Thyroid gland (tissue), 4 donors: ENCODE results near the gene KRTAP23-1.

ENCODE experiments used
- POLR2A ChIP-seq, 2 donors: fragments of 450-650 bp; IDR thresholded peaks; one replicate each; pipeline ENCODE4 v1.6.1; 2017; ENCODE audit warnings: antibody characterized with exemption in 2 of 2, mild to moderate bottlenecking in 2 of 2, moderate library complexity in 1 of 2
- TF ChIP-seq, protein P1 (sequence below), 6 experiments: fragments of 200-600 bp in 3 of 6; fragments of 450-650 bp in 3 of 6; sonication (generic) in 3 of 6; IDR thresholded peaks; one replicate each; pipeline ENCODE4 v1.5.1; 2016 to 2019; ENCODE audit warnings: antibody characterized with exemption in 6 of 6, mild to moderate bottlenecking in 2 of 6, inconsistent platforms in 1 of 6, moderate library complexity in 1 of 6

DNA sequence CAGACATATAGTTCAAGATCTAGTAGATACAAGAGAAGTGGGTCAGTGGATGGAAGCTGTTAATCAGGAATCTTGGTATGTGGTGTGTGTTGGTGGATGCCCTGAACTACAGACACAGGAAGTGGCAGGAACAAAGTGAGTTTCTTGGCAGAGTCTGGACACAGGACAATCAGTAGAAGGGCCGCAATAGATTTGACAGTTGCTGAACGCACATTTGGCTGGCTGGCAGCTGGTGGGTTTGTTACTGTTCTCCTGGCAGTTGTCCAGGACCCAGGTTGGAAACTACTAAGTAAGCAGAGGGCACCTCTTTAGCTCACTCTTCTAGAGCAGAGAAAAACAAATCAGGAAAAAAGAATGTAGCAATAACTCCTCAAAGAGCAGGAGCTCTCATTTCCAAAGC, 41.5 kb downstream of the KRTAP23-1 start:
- TF ChIP-seq POLR2A (IDR thresholded peaks at IDR 0.05) = no peak
- TF ChIP-seq, protein P1, sequence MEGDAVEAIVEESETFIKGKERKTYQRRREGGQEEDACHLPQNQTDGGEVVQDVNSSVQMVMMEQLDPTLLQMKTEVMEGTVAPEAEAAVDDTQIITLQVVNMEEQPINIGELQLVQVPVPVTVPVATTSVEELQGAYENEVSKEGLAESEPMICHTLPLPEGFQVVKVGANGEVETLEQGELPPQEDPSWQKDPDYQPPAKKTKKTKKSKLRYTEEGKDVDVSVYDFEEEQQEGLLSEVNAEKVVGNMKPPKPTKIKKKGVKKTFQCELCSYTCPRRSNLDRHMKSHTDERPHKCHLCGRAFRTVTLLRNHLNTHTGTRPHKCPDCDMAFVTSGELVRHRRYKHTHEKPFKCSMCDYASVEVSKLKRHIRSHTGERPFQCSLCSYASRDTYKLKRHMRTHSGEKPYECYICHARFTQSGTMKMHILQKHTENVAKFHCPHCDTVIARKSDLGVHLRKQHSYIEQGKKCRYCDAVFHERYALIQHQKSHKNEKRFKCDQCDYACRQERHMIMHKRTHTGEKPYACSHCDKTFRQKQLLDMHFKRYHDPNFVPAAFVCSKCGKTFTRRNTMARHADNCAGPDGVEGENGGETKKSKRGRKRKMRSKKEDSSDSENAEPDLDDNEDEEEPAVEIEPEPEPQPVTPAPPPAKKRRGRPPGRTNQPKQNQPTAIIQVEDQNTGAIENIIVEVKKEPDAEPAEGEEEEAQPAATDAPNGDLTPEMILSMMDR (IDR thresholded peaks at IDR 0.05) = no peak
